Fibroblast of skin of left quadriceps (primary cell): Measurements from ENCODE around the gene NHLH2.

Source experiments
- DNase-seq, 2 experiments: peaks; one replicate each; pipeline ENCODE4 v3.0.0-alpha.2; 2013; ENCODE audit warnings: low read depth in 2 of 2

Gene NHLH2

GRCh38 chr1:115838431-115839028 is 2.4 kb downstream of the NHLH2 start:
- no peak for DNase-seq

GRCh38 chr1:115837740-115838421 is 3.0 kb downstream of the NHLH2 start:
- no peak for DNase-seq

- DNase-seq: no peak
Observed at GRCh38 chr1:115837341-115837739, 3.6 kb downstream of the NHLH2 start.

GRCh38 chr1:115833856-115834255 is 7.1 kb downstream of the NHLH2 start:
- DNase-seq: no peak

GRCh38 chr1:115832651-115833050 is 8.3 kb downstream of the NHLH2 start:
- no peak for DNase-seq

GRCh38 chr1:115830963-115831362 is 10.0 kb downstream of the NHLH2 start:
- no peak for DNase-seq

GRCh38 chr1:115829947-115830346 is 11.0 kb downstream of the NHLH2 start:
- DNase-seq: no peak

GRCh38 chr1:115829023-115829674 is 11.8 kb downstream of the NHLH2 start:
- DNase-seq: peak; percentile 86 to 87

- DNase-seq: no peak
Observed at GRCh38 chr1:115828101-115829022, 12.6 kb downstream of the NHLH2 start.

- DNase-seq: no peak
Observed at GRCh38 chr1:115827452-115828044, 13.4 kb downstream of the NHLH2 start.

GRCh38 chr1:115826628-115827027 is 14.3 kb downstream of the NHLH2 start:
- DNase-seq: no peak

GRCh38 chr1:115822117-115822516 is 18.8 kb downstream of the NHLH2 start:
- DNase-seq: no peak

GRCh38 chr1:115815694-115816093 is 25.2 kb downstream of the NHLH2 start:
- DNase-seq: no peak

- DNase-seq: no peak
Observed at GRCh38 chr1:115814685-115815398, 26.1 kb downstream of the NHLH2 start.

- DNase-seq: no peak
Observed at GRCh38 chr1:115813727-115814126, 27.2 kb downstream of the NHLH2 start.

GRCh38 chr1:115811140-115811828 is 29.6 kb downstream of the NHLH2 start:
- no peak for DNase-seq

- DNase-seq: no peak
Observed at GRCh38 chr1:115810609-115811008, 30.3 kb downstream of the NHLH2 start.

GRCh38 chr1:115809847-115810246 is 31.1 kb downstream of the NHLH2 start:
- DNase-seq: no peak

GRCh38 chr1:115809076-115809475 is 31.9 kb downstream of the NHLH2 start:
- no peak for DNase-seq

- peak; percentile 64 to 65 for DNase-seq
Observed at GRCh38 chr1:115807723-115808122, 33.2 kb downstream of the NHLH2 start.
